Activated CD8-positive, alpha-beta memory T cell treated with anti-CD3 and anti-CD28 coated beads, Interleukin-2, amount 50 U/mL, for 1 hour (primary cell): ENCODE data around the gene IFNA2.
A peak's percentile ranks its signal among the peaks of the same experiment; 100 is the strongest.
"Not testable (repeated sequence)": the region's sequence is repeated elsewhere in the genome, so short reads cannot be mapped to it uniquely, and the experiment has no call there.

Experiments used
- DNase-seq: peaks from one replicate; pipeline ENCODE4 v3.0.0-alpha.2; 2020; ENCODE audit errors: extremely low read depth

The IFNA2 gene

GRCh38 chr9:21381448-21382339, 3.5 kb downstream of the IFNA2 start:
- DNase-seq = no peak

DNA sequence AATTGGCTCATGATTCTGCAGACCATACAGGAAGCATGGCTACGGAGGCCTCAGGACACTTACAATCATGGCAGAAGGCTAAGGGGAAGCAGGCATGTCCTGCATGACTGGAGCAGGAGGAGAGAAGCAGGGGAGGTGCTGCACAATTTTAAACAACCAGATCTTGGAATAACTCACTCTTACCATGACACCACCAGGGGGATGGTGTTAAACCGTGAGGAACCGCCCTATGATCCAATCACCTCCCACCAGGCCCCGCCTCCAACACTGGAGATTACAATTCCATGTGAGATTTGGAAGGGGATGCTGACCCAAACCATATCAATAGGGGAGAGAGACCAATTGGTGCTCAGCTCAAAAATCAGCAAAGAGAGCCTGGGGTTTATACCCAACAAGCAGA, 13.7 kb downstream of the IFNA2 start:
- DNase-seq = not testable (repeated sequence)

GRCh38 chr9:21367957-21368356, 17.2 kb downstream of the IFNA2 start, which contains the start of gene IFNA13:
Gene IFNA13 (minus strand): TSS chr9:21368057. CDS start chr9:21368010, 47 bp downstream.
- DNase-seq = no peak

DNA sequence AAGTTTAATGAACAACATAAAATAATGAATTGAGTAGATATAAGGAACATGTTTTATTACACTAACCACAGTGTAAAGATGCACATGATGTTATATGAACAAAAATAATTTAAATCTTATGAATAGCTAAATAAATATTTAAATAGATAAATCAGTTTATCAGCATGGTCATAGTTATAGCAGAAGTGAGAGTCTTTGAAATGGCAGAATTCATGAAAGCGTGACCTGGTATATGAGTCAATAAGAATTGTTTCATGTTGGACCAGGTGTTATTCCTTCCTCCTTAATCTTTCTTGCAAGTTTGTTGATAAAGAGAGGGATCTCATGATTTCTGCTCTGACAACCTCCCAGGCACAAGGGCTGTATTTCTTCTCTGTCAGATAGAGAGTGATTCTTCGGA, 18.0 kb downstream of the IFNA2 start:
- DNase-seq = not testable (repeated sequence)

- no peak for DNase-seq
Measured at GRCh38 chr9:21362287-21362686, 22.9 kb downstream of the IFNA2 start.

DNA sequence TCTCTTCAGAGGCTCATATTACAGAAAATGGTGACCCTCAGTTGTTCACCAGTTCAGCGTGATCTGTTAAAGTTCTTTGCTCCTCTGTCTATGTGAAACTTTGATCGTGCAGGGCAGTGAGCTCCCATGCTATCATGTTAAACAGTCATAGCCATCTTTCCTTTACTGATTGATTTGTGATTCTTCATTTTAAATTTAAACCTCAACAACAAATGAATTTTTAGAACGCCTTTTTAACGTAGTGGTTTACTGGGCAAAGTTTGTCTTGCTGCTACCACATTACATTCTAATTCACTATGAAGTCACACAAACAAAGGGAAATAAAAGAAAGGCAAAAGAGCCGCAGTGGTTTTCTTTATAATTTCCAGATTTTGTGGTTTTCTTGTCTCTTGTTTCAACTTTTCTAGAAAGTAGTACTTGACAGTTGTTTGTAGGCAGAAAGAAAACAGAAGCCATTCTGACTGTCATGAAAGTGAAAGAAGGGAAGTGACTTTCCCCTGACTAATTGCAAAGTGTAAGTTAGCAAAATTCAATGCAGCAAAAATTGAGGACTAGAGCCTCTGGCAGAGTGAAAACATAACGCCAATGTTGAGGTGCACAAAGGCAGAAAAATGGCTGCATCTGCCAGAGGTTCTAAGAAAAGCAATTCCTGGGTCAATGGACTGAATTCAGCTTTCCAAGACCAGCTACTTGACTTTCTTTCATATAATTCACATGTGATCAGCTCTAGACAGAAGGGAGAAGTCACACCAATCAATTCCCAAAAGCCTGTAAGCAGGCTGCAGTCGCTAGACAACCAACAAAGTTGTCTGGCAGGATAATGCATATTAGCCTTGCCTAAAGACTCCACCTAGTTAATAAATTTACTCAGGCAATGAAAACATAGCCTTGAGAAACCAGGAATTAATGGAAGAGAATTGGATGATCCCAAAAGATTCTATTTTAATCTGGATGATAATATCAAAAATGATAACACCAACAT, 27.4 kb downstream of the IFNA2 start:
- no peak for DNase-seq

DNA sequence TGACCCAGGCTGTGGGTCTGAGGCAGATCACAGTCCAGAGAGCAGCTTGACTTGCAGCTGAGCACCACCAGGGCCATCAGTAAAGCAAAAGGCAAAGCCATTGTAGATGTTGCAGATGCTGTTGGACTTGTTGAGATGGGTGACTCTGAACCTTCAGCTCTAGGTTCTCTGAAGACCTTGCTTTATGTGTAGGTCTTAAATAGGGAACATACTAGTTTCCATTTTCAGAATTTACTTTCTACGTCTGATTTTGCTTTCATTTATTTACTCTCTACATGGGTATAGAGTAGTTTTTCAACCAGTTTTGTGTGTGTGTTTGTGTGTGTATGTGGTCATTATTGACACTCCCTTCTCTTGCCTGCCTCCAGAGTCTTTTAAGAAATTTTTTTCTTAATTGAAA, 34.4 kb downstream of the IFNA2 start, which contains the start of gene IFNA6:
Gene IFNA6 (minus strand): TSS at position 101 of the 400 bp plus-strand sequence. CDS start 0 bp downstream, at position 101.
- no peak for DNase-seq

- no peak for DNase-seq
Measured at GRCh38 chr9:21348430-21348970, 36.7 kb downstream of the IFNA2 start.

GRCh38 chr9:21340735-21341134, 44.5 kb downstream of the IFNA2 start:
- DNase-seq = no peak

GRCh38 chr9:21336457-21336856, 48.7 kb downstream of the IFNA2 start:
- no peak for DNase-seq

DNA sequence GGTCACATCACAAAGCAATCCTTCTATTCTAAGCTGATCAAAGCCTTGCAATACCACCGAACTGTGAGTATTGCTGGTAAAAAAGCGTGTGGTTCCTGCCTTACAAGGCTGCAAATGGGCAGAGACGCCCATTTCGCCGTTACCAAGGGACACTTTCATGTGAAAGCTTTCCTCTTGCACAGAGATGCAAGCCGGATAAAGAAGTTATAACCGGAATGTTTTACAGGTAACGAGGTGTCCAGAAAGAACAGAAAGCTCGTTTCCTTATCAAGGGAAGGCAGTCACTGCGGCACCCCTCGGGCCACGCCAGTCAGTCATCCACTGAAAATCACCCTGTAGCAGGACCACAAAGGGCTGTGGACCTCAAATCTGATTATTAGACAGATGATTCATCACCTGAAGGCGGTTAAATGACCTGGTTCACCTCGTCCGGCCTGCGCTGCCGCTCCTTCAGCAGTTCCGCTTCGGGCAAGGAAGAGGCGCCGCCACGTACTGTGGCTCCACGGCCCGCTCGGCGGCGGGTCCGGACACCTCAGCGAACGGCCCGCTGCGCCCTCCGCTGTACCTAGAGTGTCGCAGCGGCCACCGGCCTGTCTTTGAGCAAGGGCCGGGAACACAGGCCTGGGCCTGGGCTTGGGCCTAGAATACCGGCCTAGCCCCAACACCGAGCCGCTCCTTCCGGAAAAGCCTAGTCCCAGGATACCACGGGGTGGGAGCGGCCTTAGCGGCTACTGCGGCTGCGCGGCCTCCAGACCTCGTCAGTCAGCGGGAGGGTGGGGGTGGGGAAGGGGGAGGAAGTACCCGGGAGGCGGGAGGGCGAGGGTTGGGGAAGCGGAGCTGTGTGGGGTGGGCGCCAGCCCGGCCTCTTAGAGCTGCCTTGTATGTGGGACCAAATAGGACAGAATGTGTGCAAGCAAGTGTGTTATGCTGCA, 50.2 kb downstream of the IFNA2 start, which contains the start of gene KLHL9:
Gene KLHL9 (minus strand): TSS at position 704 of the 932 bp plus-strand sequence. CDS start 545 bp downstream, at position 159.
- peak; percentile 71 for DNase-seq
